ENCODE measurements around the gene IL17RA.

DNA sequence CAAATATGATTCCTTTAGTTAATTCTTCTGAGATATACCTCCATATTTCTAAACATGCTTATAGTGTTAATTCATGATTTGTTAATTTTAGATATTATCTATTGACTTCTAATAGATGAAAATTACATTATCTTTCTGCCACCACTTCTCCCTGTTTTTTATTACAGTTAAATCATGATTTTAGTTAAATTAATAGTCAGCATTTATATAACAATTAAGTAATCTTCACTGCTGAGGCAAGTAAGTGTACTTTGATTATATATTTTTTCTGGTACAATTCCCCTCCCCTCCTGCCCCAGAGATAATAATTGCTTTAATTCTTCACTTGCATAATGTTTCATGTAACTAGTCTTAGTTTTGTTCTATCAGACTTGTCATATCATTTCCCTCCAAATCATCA, 5.8 kb downstream of the IL17RA start:
- no peak for TF ChIP-seq CTCF (IDR thresholded peaks at IDR 0.05; ENCODE audit: low read length)
- TF ChIP-seq EZH2phosphoT487 (IDR thresholded peaks at IDR 0.05; ENCODE audit: low read length): no peak
- no peak for TF ChIP-seq EZH2 (optimal IDR thresholded peaks at IDR 0.05; ENCODE audit: low read depth, low read length)
